Activated effector memory CD4-positive, alpha-beta T cell treated with Interleukin-2 at 50 U/mL for 16 hours (primary cell): ENCODE measurements around the gene KCNMA1.
"Not testable (repeated sequence)": the region's sequence is repeated elsewhere in the genome, so short reads cannot be mapped to it uniquely, and the experiment has no call there.

Experiments
- DNase-seq: peaks from one replicate; pipeline ENCODE4 v3.0.0-alpha.2; 2020

Gene KCNMA1

DNA sequence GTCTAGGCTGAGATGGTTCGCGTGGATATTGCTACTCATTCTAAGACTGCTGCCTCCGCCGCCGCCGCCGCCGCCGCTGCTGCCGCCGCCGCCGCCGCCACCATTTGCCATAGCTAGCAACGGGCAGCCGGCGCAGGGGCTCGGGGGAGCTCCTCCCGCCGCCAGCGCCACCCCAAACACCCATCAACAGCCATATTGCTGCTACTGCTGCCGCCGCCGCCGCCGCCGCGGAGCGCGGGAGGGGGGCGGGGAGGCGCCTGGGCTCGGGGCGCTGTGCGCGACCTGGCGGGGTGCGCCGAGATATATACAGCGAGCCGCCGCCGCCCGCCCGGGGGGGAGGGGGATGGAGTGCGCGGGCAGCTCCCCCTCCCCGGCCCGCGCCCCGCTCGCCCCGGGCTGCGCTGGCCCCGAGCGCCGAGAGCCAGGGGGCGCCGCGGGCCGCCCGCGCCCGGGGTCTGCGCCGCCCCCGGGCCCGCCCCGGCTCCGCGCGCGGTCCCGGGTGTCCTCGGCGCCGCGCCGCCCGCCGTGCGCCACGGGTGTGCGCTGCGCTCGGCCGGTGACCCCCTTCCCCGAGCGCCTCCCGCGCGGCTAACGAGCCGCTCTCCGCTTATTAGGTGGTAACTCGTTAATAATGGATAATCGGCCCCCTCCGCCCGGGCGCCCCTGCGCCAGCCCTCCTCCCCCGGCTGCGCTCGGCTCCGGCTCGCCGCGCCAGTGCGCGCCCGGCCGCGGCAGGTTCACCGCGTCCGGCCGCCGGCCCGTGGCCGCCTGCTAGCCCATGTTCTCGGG, at the start of gene KCNMA1:
KCNMA1 (minus strand) TSS at position 277 of the 789 bp plus-strand sequence.
- no peak for DNase-seq

GRCh38 chr10:77686650-77687417, 49.2 kb upstream of the KCNMA1 start:
- no peak for DNase-seq

DNA sequence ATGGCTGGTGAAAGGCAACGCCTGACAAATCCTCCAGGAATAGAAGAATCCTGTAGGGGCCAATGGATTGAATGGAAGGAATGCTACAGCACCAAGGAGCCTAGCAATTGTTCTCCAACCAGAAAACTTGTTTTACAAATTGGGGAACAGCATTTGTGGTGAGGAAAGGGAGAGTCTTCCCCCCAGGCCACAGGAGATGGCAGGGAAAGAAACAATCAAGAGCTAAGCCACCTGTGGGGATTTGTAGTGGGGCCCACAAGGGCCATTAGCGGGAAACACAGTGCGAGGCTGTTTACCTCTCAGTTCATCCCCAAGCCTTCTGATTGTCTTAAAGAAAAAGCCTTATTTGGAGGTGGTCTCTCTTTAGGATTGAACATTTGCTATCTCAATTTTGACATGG, 48.5 kb upstream of the KCNMA1 start:
- no peak for DNase-seq

- no peak for DNase-seq
Observed at GRCh38 chr10:77685432-77685831, 47.8 kb upstream of the KCNMA1 start.

GRCh38 chr10:77683088-77683432, 45.5 kb upstream of the KCNMA1 start:
- not testable (repeated sequence) for DNase-seq

DNA sequence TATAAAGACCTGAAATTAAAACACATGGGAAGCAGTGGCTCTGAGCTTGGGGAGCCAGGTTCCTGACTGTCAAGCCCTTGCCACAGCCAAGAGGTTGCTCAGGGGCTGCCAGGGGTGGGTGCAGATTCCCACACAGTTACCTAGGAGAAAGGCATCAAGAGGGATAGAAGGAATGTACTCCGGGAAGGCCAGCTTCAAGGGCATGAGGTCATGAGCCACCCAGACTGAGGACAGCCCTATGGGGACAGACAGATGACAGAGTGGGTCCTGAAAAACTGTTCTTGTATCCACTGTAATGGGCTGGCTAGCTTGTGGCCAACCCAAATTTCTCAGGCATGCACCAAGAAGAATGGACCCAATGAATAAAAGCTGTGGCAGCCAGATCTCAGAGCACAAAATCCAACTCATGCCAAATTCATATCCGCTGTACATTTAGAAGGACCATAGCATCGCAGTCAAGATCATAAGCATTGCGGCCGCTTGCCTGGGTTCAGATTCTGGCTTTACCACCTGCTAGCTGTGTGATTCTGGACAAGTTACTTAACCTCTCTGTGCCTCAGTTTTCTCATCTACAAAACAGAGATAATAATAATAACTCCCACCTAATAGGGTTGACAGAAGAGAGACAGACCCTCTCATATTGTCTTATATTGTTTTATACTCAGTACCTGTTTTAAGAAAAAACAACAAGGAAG, 44.9 kb upstream of the KCNMA1 start:
- DNase-seq = no peak

DNA sequence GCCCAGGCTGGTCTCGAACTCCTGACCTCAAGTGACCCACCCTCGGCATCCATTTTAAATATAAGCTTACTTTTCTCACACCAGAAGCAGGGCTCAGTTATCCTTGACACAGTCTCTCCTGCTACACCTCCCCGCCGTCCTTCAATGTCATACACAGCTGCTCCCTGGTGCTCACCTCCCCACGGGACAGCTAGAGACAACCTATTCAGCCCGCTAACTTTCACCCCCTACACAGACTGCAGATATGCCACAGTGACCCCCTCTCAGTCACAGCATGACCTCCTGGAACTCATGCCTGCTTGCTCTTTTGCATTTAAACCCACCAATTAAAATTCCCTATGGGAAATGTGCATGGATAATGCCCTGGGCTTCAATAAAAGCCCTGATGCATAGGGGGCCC, 44.2 kb upstream of the KCNMA1 start:
- no peak for DNase-seq

GRCh38 chr10:77680811-77681210, 43.2 kb upstream of the KCNMA1 start:
- DNase-seq = no peak

GRCh38 chr10:77680065-77680464, 42.5 kb upstream of the KCNMA1 start:
- DNase-seq = no peak

DNA sequence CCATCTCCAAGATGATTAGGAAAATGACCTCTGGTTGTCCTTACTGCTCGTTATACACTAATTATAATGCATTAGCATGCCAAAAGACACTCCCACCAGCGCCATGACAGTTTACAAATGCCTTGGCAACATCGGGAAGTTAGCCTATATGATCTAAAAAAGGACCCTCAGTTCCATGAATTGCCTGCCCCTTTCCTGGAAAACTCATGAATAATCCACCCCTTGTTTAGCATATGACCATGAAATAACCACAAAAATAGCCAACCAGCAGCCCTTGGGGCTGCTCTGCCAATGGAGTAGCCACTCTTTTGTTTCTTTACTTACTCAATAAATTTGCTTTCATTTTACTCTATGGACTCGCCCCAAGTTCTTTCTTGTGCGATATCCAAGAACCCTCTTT, 41.6 kb upstream of the KCNMA1 start:
- DNase-seq = no peak

DNA sequence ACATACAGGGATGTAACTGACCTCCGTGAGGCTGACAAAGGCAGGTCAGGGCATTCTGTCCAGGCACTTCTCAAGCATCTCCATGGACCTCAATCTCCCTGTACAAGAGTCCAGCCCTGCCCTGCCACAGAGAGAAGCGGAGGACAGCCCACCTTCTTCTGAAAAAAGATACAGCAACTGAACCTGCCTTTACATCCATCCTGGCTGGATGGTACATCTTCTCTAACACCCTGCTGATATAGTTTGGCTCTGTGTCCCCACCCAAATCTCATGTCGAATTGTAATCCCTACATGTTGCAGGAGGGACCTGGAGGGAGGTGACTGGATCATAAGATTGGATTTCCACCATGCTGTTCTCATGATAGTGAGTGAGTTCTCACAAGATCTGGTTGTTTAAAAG, 40.5 kb upstream of the KCNMA1 start:
- no peak for DNase-seq

- DNase-seq = no peak
Observed at GRCh38 chr10:77675347-77675746, 37.7 kb upstream of the KCNMA1 start.

DNA sequence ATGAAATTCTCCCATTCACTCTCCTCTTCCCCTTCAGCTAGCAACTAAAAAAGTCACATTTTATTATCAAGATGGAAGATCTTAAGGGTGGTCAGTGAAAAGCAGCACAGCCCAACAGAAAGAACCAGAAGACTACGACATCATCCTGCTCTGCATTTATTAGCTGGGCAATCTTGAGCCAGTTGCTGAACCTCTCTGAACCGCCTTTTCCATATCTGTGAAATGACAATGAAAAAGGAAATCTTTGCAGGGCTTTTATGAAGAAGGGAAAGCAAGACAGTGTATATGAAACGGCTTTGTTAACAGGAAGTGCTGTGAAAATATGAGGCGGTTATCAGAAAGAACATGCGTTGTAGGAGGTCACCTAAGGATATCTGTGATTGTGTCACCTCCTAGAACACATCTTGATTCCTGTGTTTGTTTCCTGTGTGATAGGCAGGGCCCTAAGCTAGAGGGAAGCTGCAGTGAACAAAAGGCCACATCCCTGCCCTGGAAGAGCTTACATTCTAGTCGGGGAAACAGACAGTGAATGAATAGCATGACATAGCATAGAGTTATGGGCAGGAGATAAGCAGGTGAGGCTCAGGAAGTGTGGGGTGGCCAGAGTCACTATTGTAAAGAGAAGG, 36.0 kb upstream of the KCNMA1 start:
- DNase-seq = no peak

- no peak for DNase-seq
Observed at GRCh38 chr10:77673101-77673500, 35.5 kb upstream of the KCNMA1 start.

GRCh38 chr10:77671594-77672252, 34.1 kb upstream of the KCNMA1 start:
- no peak for DNase-seq

DNA sequence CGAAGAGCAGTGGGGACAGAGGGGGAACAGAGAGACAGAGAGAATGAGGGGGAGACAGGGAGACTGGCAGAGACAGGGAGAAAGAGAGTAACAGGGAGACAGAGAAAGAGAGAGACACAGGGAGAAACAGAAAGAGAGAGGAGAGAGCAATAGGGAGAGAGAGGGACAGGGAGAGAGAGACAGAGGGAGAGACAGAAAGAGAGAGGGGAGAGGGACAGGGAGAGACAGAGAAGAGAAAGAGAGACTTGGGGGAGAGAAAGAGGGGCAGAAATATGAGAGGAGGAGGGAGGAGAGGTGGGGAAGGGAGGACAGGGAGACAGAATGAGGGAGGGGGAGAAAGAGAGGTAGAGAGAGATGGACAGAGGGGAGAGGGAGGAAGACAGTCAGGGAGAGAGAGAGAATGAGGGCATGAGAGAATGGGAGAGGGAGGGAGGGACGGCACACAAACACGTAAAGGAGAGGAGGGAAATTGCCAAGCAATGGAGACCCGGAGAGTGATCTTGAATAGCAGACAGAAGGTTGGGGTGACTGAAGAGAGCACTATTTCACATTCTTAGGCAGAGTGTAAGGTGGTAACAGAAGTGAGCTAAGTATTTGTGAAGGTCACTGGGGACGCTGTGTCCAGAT, 33.3 kb upstream of the KCNMA1 start:
- no peak for DNase-seq

DNA sequence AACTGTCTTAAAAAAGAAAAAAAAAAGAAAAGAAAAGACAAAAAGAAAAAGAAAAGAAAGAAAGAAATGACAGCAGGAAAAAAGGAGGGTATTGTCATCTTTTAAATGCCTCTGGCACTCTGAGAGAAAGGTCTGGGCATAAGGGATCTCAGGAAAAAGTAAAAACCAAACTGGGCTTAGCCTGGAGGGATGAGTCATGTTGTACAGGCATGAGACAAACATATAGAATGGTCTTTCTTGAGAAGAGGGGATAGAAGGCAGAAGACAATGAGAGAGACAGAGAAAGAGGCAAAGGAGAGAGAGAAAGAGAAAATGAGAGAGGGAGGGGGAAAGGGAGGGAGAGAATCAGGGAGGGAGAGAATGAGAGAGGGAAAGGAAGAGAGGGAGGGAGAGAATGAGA, 32.3 kb upstream of the KCNMA1 start:
- no peak for DNase-seq

- no peak for DNase-seq
Observed at GRCh38 chr10:77667426-77668324, 30.1 kb upstream of the KCNMA1 start.

- DNase-seq = no peak
Observed at GRCh38 chr10:77666821-77667220, 29.2 kb upstream of the KCNMA1 start.

- DNase-seq = no peak
Observed at GRCh38 chr10:77664696-77665095, 27.1 kb upstream of the KCNMA1 start.

DNA sequence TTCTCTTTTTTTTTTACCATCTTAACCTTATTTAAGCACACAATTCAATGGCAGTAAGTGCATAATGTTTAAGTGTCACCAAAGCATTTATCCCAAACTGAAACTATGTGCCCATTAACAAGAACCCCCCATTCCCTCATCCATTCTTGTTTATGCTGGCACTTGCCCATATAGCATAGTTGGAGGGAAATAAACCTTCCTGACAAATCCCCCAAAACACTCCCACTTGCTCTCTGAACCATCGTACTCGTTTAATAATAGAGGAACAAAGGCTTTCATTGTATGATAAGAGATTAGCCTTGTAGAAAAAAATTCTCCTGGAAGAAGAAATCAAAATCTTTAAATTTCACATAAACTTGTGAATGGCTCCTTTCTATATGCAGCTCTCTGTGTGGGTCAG, 26.4 kb upstream of the KCNMA1 start:
- DNase-seq = no peak
